Activated T-helper 2 cell treated with anti-CD3 and anti-CD28 coated beads, Interferon-gamma antibody, Interleukin-2, Interleukin-4, amounts not matched to agents 10 μg/mL and 5 μg/mL and 100 μg/mL, durations not matched to agents 14 hours and 24 hours and 36 hours (primary cell): Measurements from ENCODE around the gene CHMP2B. TPM values are rescaled to one million over a fixed set of nuclear protein-coding genes. Genes with fewer than 3 reads are reported as not detected.
"Not testable (repeated sequence)": the region's sequence is repeated elsewhere in the genome, so short reads cannot be mapped to it uniquely, and the experiment has no call there.

Experiments used
- DNase-seq: peaks from one replicate; pipeline ENCODE4 v3.0.0; 2021; ENCODE audit warnings: low spot score
- H3K27ac Mint-ChIP-seq: one replicate; pipeline ENCODE4 v1.8.0; 2021; ENCODE audit warnings: mixed read lengths
- H3K27me3 Mint-ChIP-seq: one replicate; pipeline ENCODE4 v1.8.0; 2021; ENCODE audit warnings: low read depth, mixed read lengths
- H3K36me3 Mint-ChIP-seq: one replicate; pipeline ENCODE4 v1.8.0; 2021; ENCODE audit warnings: low read depth, mixed read lengths
- H3K4me1 Mint-ChIP-seq: one replicate; pipeline ENCODE4 v1.8.0; 2021; ENCODE audit warnings: low read depth, mixed read lengths
- H3K4me3 Mint-ChIP-seq: one replicate; pipeline ENCODE4 v1.8.0; 2021; ENCODE audit warnings: low read depth, mild to moderate bottlenecking, moderate library complexity, mixed read lengths
- H3K9me3 Mint-ChIP-seq: one replicate; pipeline ENCODE4 v1.8.0; 2021; ENCODE audit warnings: mixed read lengths
- intact Hi-C: fragments of 100-400 bp; cut with micrococcal nuclease; formaldehyde crosslinking; loops from one replicate; pipeline ENCODE4 v1.15.1; 2023
- total RNA-seq: library from RNA; stranded (reverse); gene quantifications from 2 replicates; pipeline ENCODE4 v1.2.3, GENCODE V29; 2022

The CHMP2B gene
- total RNA-seq, 1 donor from 2014 or later, result 25.0 TPM

DNA sequence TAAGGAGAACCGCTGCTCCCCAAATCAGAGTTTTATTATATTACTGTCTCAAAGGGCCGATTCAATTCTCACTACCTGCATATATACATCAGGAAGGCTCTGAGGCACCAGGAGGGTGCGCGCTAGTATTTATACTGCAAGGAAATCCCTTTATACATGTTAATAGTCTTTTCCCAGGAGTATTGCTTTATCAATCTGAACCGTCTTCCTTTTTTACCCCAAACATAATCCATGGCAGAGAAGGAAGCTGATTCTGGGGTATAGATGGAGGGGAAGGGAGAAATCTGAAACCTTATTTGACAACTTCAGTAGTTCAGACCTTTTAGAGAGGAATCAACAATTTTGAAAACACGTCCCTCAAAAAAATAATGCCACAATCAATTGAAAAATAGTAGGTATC lies 49.4 kb downstream of the CHMP2B start, which contains the start of gene POU1F1:
Gene POU1F1, minus strand, starts transcription at position 101 of the 400 bp plus-strand sequence. CDS start 122 bp downstream, outside the sequence.
- no peak for DNase-seq
- Mint-ChIP-seq H3K27ac (no peak within 1 kb of the TSS), H3K36me3 (no peaks in the 10 kb centered on the region), H3K9me3 (no peaks in the 10 kb centered on the region), H3K4me1 (peaks cover 13% of the 10 kb centered on the region), H3K27me3 (peaks cover 8% of the 10 kb centered on the region), H3K4me3 (no peak within 1 kb of the TSS)
- intact Hi-C loops, result loop anchor here (10.0 kb wide), 1 partner anchor 718 kb away; no protein-coding TSS in a partner anchor

DNA sequence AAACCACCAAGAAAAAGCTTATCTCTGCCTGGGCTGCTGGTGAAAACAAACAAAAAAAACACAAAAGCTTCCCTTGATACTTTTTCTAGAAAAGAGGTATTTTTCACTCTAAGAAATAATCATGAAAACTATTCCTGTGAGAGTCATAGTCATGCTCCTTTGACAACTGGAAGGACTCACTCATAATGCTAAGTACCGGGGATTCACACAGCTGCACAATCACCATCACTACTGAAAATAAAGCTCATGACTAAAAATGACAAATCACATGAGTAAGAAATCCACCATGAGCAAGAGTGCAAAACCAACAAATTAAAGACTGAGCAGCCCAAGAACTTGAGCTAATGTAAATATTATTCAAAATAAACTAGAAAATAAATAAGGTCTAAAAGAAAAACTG lies 59.9 kb downstream of the CHMP2B start:
- no peaks in the 10 kb centered on the region for H3K36me3 Mint-ChIP-seq
- intact Hi-C loops, result loop anchor here (1.0 kb wide), 2 partner anchors 14 to 46 kb away; no protein-coding TSS in a partner anchor
- H3K4me1 Mint-ChIP-seq, result peaks cover 7% of the 10 kb centered on the region
- H3K4me3 Mint-ChIP-seq, result no peak overlapping the region
- peaks cover 15% of the 10 kb centered on the region for H3K27me3 Mint-ChIP-seq
- peak overlapping the region; percentile 43 for H3K27ac Mint-ChIP-seq
- no peaks in the 10 kb centered on the region for H3K9me3 Mint-ChIP-seq
- no peak for DNase-seq

DNA sequence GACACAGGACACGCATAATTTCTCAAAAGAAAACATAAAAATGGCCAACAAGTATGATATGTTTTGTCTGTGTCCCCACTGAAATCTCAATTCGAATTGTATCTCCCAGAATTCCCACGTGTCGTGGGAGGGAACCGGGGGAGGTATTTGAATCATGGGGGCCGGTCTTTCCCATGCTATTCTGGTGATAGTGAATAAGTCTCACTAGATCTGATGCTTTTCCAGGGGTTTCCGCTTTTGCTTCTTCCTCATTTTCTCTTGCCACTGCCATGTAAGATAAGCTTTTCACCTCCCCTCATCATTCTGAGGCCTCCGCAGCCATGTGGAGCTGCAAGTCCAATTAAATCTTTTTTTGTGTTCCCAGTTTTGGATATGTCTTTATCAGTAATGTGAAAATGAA lies 61.3 kb downstream of the CHMP2B start:
- no peaks in the 10 kb centered on the region for H3K9me3 Mint-ChIP-seq
- peaks cover 3% of the 10 kb centered on the region for H3K27me3 Mint-ChIP-seq
- no peak overlapping the region for H3K27ac Mint-ChIP-seq
- intact Hi-C loops, result no loop called here
- no peak for DNase-seq
- H3K4me3 Mint-ChIP-seq, result no peak overlapping the region
- no peaks in the 10 kb centered on the region for H3K36me3 Mint-ChIP-seq
- H3K4me1 Mint-ChIP-seq, result peaks cover 7% of the 10 kb centered on the region

DNA sequence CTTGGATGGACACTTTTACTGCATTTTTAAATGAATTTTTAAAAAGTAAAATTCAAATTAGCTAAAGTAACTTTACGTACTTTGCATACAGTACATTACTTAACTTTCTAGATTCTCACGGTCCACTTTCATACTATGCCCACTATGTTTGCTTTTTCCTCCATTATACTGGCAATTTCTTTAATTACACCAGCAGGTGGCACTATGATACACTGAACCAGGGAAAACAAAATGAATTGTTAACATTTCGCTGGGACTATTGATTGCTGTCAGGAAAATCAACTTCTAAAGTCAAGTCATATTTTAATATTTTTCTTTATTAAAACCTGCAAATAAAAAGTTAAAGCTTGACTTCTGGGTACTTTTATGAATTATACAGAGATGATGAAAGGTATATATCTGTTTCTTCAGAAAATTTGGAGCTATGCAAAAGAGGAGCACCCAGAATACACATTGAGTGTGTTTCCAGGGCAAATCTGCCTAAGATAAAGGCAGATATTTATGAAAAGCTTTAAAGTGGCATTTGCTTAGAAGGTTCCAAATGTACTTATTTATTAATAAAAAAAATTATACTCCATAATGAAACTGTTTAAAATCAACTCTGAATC lies 71.1 kb downstream of the CHMP2B start:
- H3K36me3 Mint-ChIP-seq, result no peaks in the 10 kb centered on the region
- intact Hi-C loops, result loop anchor here (1.0 to 10.0 kb wide), 3 partner anchors 53 to 707 kb away; no protein-coding TSS in a partner anchor
- H3K4me1 Mint-ChIP-seq, result peaks cover 6% of the 10 kb centered on the region
- H3K27ac Mint-ChIP-seq, result no peak overlapping the region
- H3K4me3 Mint-ChIP-seq, result no peak overlapping the region
- H3K9me3 Mint-ChIP-seq, result no peaks in the 10 kb centered on the region
- no peak for DNase-seq
- no peaks in the 10 kb centered on the region for H3K27me3 Mint-ChIP-seq

DNA sequence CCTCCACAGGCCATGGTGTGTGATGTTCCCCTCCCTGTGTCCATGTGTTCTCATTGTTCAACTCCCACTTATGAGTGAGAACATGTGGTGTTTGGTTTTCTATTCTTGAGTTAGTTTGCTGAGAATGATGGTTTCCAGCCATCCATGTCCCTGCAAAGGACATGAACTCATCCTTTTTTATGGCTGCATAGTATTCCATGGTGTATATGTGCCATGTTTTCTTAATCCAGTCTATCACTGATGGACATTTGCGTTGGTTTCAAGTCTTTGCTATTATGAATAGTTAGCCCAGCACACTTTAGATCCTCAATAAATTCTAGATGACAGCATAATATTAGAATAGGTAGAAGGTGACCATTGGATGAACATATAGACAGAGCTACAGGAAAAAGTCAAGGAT lies 77.9 kb downstream of the CHMP2B start:
- DNase-seq, H3K27ac Mint-ChIP-seq, H3K4me3 Mint-ChIP-seq, H3K27me3 Mint-ChIP-seq, intact Hi-C loops, H3K4me1 Mint-ChIP-seq, H3K36me3 Mint-ChIP-seq, H3K9me3 Mint-ChIP-seq: not testable (repeated sequence)

Other genes starting within 250 kb of the CHMP2B start
- not detected in 2 replicates for gene VGLL3, start 236.2 kb upstream of the CHMP2B start, total RNA-seq
- gene POU1F1, start 49.3 kb downstream of the CHMP2B start, total RNA-seq, result not detected in 2 replicates